GM13977 (cell line): ENCODE measurements around the gene AGAP1.

Source experiments
- DNase-seq: peaks from one replicate; pipeline ENCODE4 v3.0.0; 2012; ENCODE audit warnings: low spot score
- in situ Hi-C: fragments of 300-500 bp; cut with MboI; formaldehyde crosslinking; loops from one replicate; pipeline ENCODE4 v1.12.0; 2022; ENCODE audit warnings: low sequenced_read_pairs, low pct_unique_long_range_greater_than_20kb, mixed read lengths, inconsistent platforms; ENCODE audit not compliant: unreplicated experiment
- TF ChIP-seq, protein P1 (sequence below): IDR thresholded peaks from 2 replicates; pipeline ENCODE4 v1.5.1; 2012; ENCODE audit warnings: mild to moderate bottlenecking, control low read depth; ENCODE audit not compliant: insufficient read depth; ENCODE audit errors: extremely low read depth, missing control alignments

AGAP1 gene

DNA sequence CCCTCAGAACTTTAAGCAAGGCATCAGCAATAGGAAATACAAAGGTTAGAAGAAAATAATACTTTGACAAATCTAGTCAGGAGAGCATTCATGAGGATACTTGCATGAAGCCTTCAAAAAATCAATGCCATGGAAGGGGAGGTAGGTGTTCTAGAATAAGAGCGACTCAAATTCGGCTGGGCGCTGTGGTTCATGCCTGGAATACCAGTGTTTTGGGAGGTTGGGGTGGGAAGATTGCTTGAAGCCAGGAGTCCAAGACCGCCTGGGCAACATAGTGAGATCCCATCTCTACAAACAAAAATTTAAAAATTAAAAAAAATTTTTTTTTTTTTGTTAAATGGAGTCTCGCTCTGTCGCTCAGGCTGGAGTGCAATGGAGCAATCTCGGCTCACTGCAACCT, 652.6 kb downstream of the AGAP1 start:
- in situ Hi-C loops, result no loop called here
- TF ChIP-seq, protein P1, sequence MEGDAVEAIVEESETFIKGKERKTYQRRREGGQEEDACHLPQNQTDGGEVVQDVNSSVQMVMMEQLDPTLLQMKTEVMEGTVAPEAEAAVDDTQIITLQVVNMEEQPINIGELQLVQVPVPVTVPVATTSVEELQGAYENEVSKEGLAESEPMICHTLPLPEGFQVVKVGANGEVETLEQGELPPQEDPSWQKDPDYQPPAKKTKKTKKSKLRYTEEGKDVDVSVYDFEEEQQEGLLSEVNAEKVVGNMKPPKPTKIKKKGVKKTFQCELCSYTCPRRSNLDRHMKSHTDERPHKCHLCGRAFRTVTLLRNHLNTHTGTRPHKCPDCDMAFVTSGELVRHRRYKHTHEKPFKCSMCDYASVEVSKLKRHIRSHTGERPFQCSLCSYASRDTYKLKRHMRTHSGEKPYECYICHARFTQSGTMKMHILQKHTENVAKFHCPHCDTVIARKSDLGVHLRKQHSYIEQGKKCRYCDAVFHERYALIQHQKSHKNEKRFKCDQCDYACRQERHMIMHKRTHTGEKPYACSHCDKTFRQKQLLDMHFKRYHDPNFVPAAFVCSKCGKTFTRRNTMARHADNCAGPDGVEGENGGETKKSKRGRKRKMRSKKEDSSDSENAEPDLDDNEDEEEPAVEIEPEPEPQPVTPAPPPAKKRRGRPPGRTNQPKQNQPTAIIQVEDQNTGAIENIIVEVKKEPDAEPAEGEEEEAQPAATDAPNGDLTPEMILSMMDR, result no peak
- no peak for DNase-seq

DNA sequence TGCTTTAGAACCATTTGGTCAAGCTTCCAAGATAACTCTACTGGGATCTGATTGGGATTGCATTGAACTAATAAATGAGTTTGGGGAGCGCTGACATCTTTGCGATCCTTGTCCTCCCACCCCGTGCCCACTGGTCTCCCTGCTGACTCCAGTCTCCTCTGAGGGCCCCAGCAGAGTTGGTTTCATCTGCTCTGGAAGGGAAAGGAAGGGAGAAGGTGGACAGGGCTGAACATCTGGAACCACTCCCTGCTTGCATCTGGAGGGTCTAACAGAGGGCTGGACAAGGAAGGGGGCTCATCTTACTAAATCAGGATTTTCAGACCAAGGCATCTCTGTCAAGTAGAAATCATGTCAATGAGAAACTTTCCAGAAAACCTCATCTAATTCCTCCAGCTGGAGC, 661.6 kb downstream of the AGAP1 start:
- no peak for DNase-seq
- in situ Hi-C loops, result no loop called here
- TF ChIP-seq, protein P1, result no peak

DNA sequence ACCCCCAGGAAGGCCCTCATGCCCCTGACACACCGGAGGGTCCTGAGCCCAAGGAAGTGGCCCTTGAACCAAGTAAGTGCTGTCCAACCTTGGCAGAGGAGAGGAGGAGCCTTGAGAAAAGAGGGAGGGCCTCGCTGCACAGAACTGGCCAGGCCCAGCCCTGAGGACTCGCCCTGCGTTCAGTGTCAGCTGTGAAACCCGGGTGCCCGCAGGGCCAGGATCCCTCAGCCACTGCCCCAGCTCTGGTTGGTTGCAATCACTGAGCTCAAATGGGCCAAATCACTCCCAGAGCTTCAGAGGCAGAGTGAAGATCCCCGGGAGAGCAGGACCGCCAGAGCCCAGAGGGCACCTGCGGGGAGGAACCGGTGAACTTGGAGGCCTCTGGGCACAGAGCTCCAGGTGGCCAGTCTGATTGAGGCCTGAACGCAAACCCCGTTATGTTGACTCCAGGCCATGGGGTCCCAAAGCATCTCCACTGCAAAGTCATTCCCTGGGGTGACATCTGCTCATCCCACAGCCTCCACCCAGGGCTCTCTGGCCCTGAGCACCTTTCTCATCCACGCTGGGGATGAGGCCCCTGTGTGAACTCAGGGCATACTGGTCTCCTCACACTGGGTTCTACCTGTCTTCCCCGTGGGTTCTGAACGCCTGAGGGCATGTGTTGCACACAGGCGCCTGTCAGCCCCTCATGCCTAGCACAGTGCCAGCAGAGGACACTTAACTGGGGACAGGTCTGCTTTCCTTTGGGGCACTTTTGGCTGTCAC, 662.4 kb downstream of the AGAP1 start:
- in situ Hi-C loops, result no loop called here
- no peak for DNase-seq
- TF ChIP-seq, protein P1, result no peak

DNA sequence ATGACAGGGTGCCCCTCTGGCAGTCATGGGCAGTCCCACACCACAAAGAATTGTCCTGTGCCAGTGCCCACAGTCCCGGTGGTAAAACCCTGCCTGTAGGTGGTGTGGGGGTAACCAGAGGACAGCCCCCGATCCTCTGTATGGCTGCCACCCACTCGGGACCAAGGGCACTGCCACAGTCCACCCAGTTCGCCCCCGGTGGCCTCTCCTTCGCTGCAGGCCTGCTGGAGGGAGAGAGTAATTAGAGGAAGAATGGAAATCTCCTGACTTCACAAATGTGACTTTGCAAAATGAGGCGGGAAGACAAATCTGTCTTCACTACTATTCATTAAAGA, 663.0 kb downstream of the AGAP1 start:
- no peak for DNase-seq
- in situ Hi-C loops, result no loop called here
- TF ChIP-seq, protein P1, result no peak

DNA sequence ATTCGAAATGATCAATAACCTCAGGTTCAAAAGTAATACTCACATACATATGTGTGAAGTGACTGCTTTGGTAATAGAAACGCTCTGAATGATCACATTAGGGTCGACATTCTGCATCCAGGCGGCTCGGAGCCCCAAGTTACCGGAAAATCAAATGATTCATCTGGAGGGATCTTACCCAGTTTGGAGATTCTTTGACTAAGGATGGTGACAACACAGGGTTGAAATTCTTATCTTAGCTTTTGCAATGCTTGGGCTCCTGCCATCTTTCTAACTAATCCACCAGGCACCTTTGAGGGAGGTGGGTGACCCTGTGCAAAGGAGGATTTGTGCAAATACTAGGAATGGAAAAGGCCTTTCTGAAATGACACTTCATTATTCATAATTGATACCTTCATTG, 663.5 kb downstream of the AGAP1 start:
- in situ Hi-C loops, result no loop called here
- DNase-seq, result no peak
- TF ChIP-seq, protein P1, result no peak

DNA sequence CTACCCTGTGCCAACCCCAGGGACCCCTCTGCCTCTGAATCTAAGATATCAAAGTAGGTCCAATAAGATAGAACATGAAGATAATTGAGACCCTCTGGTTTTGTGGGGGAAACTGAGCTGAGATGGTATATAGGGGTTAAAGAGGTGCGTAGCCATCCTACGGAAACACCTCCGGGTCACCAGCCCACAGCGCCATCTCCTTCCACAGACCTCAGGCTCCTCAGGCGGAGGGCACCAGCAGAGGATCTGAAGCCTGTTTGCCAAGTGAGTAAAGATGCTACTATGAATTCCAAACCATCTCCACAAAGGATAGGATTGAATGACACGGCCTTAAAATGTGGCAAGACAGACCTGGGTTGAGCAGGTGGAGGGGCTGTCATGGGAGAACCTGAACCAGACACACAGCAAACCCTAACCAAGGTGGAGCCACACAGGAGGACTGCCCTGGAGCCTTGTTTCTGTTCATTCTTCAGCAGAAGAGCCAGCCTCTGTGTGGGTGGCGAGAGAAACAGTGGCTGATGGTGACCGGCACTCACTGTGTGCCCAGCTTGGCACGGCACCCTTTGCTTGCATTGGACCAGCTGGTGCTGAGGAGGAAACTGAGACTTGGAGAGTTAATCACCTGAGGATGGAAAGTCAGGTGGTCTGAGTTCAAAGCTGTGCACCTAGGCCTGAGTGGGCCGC, 664.1 kb downstream of the AGAP1 start:
- TF ChIP-seq, protein P1, result no peak
- no peak for DNase-seq
- in situ Hi-C loops, result no loop called here
